Measurements from ENCODE around the gene WWOX.

GRCh38 chr16:78116946-78117345, 17.5 kb downstream of the WWOX start:
- TF ChIP-seq POLR2AphosphoS5 (IDR thresholded peaks at IDR 0.05; ENCODE audit: low read depth, low read length) (no peak), POLR2A (IDR thresholded peaks at IDR 0.05; ENCODE audit: low read depth, low read length) (no peak), TAF1 (IDR thresholded peaks at IDR 0.05; ENCODE audit: low read depth, low read length) (no peak), SPI1 (IDR thresholded peaks at IDR 0.05; ENCODE audit: low read depth, low read length) (no peak), POU2F2 (IDR thresholded peaks at IDR 0.05; ENCODE audit: low read depth, low read length) (no peak), PAX5 (IDR thresholded peaks at IDR 0.05; ENCODE audit: insufficient read depth, low read length, severe bottlenecking) (no peak)

Data from GM12891 (cell line).